ENCODE measurements around the gene MYO1D.
"Not testable (repeated sequence)": the region's sequence is repeated elsewhere in the genome, so short reads cannot be mapped to it uniquely, and the experiment has no call there.

Gene MYO1D

GRCh38 chr17:32563583-32563982, 313.3 kb downstream of the MYO1D start:
- no peak for DNase-seq

GRCh38 chr17:32558997-32559650, 317.8 kb downstream of the MYO1D start:
- no peak for DNase-seq

GRCh38 chr17:32558326-32558955, 318.5 kb downstream of the MYO1D start:
- no peak for DNase-seq

DNA sequence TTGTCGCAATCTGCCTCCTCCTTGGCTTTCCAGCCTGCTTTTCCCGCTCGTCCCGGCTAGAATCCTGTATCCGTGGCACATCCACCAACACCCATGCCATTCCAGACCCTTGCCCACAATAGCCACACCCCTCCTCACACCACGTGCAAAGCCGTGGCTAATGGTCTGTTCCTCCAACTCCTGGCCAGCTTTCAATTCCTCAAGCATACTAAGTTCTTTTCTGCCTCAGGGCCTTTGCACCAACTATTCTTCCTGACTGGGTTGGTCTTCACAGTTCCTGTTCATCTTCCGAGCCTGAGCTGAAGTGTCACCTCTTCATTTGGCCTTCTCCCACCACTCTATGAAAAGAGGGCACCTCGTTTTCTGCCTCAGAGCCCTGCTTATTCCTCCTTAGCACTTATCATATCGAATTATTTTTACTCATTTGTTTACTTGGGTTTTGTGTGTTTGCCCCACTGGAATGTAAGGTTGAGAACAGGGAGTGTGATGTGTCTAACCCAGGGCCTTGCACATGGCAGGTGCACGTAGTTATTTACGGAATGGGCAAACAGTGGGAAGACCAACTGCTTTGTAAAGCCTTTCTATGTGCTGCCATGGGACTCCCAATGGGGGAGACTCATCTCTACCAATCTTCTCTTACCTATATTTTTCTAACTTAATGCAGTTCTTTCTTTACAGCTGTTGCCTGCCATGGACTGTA, 321.2 kb downstream of the MYO1D start:
- no peak for DNase-seq

GRCh38 chr17:32553168-32553567, 323.8 kb downstream of the MYO1D start:
- DNase-seq, result no peak

GRCh38 chr17:32552280-32552679, 324.6 kb downstream of the MYO1D start:
- no peak for DNase-seq

- no peak for DNase-seq
These were observed 325.6 kb downstream of the MYO1D start for GRCh38 chr17:32551186-32551955.

DNA sequence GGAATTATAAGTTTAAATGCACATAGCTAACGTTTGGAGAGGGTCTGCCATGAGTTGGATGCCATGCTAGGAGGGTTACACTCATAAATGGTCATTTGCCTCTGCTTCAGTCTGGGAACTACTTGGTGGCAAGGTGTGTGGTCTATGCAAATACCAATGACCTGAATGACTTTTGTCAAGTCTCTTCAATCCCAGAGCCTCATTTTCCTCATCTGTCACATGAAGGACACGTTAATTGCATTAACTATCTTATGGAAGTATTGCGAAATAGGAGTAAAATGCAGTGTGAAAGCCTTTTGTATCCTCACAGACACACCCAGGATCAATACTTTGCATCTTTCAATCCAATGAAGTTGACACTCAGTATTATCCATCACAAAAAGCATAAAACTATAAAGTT, 327.4 kb downstream of the MYO1D start:
- DNase-seq, result no peak

DNA sequence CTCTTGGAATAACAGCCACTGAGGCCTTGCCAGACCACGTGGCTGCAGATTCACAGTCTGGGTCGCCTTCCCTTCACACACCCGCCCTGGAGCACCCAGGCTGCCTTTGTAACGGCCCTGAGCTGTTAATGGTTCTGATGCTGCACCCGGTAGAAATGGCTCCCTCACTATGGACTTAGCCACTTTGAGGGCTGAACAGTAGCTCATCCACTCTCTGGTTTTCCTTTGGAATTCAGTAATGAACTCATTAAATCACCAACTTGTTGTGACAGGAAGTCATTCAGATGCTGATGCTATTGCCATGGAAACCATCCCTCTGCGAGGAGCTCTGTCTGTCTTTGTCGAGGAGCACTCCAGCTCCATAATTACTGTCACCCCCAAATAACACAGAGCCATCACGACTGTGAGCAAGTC, 330.9 kb downstream of the MYO1D start:
- DNase-seq, result no peak

GRCh38 chr17:32542186-32542585, 334.7 kb downstream of the MYO1D start:
- no peak for DNase-seq

DNA sequence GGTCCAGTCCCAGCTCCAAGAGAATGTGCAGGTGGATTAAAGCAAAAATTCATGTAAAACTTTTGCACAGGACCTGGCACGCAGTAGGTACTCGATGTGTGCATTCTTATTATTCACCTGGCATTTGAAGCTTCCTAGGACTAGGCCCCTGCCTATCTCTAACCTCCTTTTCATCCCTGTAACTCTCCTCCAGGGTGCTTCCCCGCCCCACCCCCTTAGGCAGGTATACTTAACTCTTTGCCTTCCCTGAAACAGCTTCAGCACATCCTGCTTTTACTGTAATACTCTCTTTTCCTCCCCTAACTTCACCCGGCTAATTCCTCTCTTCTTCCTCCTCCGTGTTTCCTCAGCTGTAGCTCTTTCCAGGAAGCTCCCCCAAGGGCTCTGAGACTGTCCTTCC, 335.3 kb downstream of the MYO1D start:
- no peak for DNase-seq

- DNase-seq, result no peak
These were observed 339.9 kb downstream of the MYO1D start for GRCh38 chr17:32536736-32537643.

GRCh38 chr17:32533296-32533695, 343.6 kb downstream of the MYO1D start:
- DNase-seq, result no peak

- no peak for DNase-seq
These were observed 347.3 kb downstream of the MYO1D start for GRCh38 chr17:32529604-32530003.

DNA sequence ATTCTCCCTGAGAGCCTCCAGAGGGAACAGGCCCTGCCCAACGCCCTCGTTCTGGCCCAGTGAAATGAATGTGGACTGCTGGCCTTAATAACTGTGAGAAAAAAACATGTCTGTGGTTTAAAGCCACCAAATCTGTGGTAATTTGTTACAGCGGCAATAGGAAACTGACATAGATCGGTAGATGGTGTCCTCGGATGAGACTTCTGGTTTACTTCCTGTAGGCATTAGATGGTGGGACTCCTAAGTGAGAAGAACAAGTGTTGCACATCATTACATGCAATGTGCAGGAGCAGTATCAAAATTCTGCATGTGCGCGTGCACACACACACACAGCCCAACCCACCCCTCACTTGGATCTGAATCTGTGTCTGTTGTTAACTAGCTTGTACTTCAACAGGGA, 348.1 kb downstream of the MYO1D start:
- no peak for DNase-seq

- DNase-seq, result no peak
These were observed 349.8 kb downstream of the MYO1D start for GRCh38 chr17:32527146-32527545.

DNA sequence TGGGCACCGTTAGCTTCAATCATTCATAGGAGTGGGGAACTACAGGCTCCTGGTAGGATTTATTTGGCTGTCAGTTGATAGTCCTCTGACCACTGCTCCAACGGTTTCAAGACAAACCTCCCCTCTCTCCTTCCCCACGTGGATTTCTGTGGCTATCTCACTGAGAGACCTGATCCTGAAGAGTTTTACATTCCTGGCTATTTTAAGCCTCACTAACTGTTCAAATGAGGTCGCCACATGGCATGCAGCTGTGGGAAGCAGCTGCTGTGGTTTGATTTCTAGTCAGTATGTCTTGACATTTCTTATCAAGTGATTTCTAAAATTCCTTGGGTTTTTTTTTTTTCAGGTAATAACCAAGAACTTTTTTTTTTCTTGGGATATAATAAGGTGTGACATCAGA, 351.8 kb downstream of the MYO1D start:
- DNase-seq, result no peak

DNA sequence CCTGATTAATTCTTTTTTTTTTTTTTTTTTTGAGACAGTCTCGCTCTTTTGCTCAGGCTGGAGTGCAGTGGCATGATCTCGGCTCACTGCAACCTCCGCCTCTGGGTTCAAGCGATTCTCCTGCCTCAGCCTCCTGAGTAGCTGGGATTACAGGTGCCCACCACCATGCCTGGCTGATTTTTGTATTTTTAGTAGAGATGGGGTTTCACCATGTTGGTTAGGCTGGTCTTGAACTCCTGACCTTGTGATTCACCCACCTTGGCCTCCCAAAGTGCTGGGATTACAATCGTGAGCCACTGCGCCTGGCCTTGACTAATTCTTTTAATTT, 352.4 kb downstream of the MYO1D start:
- DNase-seq, result not testable (repeated sequence)

DNA sequence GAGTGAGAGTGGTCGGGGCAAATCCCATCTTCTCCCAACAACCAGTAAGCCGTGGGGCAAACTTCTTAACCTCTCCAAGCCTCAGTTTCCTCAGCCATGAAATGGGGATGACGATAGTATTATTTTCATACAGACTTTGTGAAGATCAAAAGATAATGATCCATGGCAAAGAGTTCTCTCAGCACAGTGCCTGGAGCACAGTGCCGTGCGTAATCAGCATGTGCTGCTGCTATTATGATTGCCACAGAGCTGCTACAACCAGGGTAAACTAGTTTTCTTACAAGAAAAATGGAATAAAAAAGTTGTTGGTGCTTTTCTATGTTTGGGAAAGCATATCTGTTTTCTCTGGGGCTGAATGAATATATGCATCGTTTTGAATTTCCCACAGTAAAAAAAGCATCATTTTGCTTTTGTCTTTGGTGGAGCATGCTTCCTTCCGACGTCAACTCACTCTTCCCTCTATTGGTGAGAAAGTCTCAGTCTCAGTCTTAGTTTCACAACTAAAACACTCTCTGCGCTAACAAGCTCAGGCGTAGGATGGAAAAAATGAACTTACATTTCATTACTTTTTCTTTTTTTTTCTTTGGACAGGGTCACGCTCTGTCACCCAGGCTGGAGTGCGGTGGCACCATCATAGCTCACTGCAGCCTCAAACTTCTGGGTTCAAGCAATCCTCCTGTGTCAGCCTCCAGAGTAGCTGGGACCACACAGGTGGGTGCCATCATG, 352.9 kb downstream of the MYO1D start:
- DNase-seq, result no peak

GRCh38 chr17:32523017-32523680, 353.8 kb downstream of the MYO1D start:
- DNase-seq, result no peak

- no peak for DNase-seq
These were observed 356.1 kb downstream of the MYO1D start for GRCh38 chr17:32520737-32521404.
